ENCODE results near the gene OR6C2.
"Not testable (repeated sequence)": the region's sequence is repeated elsewhere in the genome, so short reads cannot be mapped to it uniquely, and the experiment has no call there.

The OR6C2 gene

DNA sequence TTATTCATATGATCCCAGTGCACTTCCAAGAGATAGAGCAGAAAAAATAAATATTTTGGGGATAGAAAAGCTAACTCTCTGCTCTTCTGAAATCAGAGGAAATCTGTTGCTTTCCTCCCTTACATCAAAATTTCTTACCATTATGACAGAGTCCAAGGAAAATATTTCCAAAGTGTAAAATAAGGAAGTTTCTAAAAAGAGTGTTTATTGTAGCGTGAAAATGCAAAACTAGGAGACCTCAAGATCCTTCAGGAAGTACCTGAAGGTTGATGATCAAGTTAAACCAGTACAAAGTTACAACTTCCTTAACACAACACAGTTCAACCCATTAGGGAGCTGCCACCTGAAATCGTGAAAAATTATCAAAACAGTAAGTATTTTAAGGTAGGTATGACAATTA, at the start of gene OR6C2:
TSS of gene OR6C2 (plus strand) at position 301 of the 400 bp plus-strand sequence. CDS start 8,138 bp downstream, outside the sequence.
- no peak for DNase-seq (ENCODE audit: low spot score)

- DNase-seq (ENCODE audit: low spot score): no peak
Measured at GRCh38 chr12:55396326-55396725, 47.5 kb upstream of the OR6C2 start.

DNA sequence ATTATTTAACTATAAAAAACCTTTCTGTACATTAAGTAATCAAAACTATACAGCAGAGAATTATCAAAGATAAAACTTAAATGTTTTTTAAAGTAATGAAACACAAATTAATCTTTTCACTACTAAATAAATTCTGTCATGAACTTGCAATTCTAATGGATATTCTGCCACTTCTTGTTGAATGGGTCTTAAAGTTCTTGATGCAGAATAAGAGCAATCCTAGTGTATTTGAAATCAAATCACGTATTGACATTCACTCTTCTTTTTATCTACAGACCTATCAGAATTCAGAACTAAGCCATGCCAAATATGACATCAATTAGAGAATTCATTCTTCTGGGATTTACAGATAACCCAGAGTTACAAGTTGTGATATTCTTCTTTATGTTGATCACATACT, 43.6 kb upstream of the OR6C2 start, which contains the start of gene OR6C65:
TSS of gene OR6C65 (plus strand) at position 301 of the 400 bp plus-strand sequence. CDS start at position 301, 0 bp downstream.
- DNase-seq (ENCODE audit: low spot score): no peak

DNA sequence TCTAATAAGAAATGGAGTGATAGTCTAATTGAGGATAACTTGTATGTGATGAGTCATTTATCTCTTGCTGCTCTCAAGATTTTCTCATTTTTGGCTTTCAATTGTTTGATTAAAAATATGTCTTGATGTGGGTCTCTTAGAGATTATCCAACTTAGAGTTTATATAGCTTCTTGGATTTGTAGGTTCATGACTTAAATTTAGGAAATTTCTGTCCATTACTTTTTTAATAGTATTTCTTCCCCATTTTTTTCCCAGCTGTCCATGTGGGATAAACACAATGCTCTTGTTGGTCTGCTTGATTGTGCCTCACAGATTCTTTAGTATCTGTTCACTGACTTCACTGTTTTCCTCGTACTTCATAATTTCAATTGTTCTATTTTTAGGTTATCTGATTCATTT, 36.0 kb upstream of the OR6C2 start:
- no peak for DNase-seq (ENCODE audit: low spot score)

- not testable (repeated sequence) for DNase-seq (ENCODE audit: low spot score)
Measured at GRCh38 chr12:55409133-55409532, 34.7 kb upstream of the OR6C2 start.

DNA sequence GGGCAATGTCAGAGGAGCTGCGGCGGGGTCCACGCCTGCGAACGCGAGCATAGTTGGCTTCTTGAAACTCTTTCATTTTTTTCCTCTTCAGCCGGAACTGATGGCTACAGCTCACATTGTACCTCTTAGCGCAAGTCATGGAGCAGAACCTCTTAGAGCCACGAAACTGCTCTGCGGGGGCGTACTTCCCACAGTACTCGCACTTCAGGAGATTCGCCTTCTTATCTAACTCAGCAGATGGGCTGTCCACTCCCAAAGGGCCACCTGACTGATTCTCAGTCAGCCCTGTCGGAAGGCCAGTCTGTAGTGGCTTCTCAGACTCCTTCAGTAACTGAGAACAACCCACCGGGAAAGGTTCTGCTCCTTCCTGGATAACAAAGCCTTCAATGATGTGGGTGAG, 31.7 kb upstream of the OR6C2 start:
- DNase-seq (ENCODE audit: low spot score): not testable (repeated sequence)

GRCh38 chr12:55413498-55414388, 30.1 kb upstream of the OR6C2 start:
- DNase-seq (ENCODE audit: low spot score): not testable (repeated sequence)

GRCh38 chr12:55414396-55414823, 29.5 kb upstream of the OR6C2 start:
- DNase-seq (ENCODE audit: low spot score): not testable (repeated sequence)

DNA sequence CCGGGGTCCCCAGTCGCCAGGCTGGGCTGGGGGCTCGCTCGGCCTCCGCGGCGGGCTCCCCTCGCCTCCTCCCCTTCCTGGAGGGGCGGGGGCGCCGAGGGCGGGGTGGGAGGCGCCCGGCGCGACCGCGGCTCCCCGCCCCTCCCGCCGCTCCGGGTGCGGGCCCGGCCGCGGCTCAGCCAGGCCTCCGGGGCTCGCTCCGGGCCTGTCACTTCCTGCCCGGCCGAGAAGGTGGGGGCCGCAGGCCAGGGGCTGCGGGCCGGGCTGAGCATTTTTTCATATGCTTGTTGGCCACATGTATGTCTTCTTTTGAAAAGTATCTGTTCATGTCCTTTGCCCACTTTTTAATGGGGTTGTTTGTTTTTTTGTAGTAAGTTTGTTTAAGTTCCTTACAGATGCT, 29.0 kb upstream of the OR6C2 start:
- not testable (repeated sequence) for DNase-seq (ENCODE audit: low spot score)

GRCh38 chr12:55416961-55417360, 26.9 kb upstream of the OR6C2 start:
- no peak for DNase-seq (ENCODE audit: low spot score)

DNA sequence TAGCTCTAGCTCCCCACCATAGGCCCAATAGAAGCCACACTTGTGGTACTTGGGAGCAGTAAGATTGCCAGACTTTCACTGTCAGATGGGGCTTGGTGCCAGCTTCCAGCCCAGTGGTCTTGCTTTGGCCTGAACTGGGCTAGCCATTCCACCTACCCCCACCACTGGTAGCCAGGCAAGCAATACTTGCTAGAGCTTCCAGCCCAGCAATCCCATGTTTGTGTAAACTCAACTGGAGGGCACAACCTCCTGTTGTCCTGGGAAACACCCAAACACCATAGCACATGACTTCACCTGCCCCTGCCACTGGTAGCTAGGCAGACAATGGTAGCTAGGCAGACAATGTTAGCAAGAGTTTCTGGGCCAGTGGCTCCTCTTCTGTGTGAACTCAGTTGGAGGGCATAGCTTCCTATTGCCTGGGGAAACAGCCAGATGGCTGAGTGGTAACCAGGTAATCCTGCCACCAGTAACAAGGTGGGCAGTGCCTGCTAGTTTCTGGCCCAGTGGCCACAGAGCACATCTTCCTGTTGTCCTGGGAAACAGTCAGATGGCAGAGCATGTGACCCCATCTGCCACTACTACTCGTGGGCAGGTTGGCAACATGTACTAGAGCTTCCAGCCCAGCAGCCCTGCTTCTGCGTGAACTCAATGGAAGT, 23.4 kb upstream of the OR6C2 start:
- DNase-seq (ENCODE audit: low spot score): no peak

DNA sequence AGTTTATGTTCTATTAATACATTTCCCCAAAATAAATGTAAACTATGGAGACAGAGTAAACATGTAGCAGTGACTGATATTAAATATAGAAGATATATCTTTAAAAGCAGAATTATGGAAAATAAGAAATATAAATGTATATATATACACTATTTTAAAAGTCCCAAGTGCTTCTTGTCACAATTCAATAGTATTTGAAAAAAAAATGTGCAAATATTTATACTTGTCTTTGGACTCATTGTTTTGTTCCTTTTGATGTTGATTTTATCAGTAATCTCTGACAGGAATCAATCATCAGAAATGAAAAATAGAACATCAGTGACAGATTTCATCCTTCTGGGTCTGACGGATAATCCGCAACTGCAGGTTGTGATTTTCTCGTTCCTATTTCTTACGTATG, 17.9 kb upstream of the OR6C2 start, which contains the start of gene OR6C76:
TSS of gene OR6C76 (plus strand) at position 301 of the 400 bp plus-strand sequence. CDS start at position 301, 0 bp downstream.
- DNase-seq (ENCODE audit: low spot score): no peak

GRCh38 chr12:55428331-55429243, 15.3 kb upstream of the OR6C2 start:
- no peak for DNase-seq (ENCODE audit: low spot score)

DNA sequence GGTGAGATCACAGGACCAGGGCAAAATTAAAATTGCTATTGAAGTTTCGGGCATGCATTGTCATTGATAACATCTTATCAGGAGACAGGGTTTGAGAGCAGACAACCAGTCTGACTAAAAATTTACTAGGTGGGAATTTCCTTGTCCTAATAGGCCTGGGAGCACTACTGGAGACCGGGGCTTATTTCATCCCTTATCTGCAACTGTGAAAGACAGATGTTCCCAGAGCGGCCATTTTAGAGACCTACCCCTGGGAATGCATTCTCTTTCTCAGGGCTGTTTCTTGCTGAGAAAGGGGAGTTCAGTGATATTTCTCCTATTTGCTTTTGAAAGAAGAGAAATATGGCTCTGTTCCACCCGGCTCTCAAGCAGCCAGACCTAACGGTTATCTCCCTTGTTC, 2.6 kb upstream of the OR6C2 start:
- DNase-seq (ENCODE audit: low spot score): not testable (repeated sequence)

- DNase-seq (ENCODE audit: low spot score): no peak
Measured at GRCh38 chr12:55445357-55445756, 1.5 kb downstream of the OR6C2 start.

DNA sequence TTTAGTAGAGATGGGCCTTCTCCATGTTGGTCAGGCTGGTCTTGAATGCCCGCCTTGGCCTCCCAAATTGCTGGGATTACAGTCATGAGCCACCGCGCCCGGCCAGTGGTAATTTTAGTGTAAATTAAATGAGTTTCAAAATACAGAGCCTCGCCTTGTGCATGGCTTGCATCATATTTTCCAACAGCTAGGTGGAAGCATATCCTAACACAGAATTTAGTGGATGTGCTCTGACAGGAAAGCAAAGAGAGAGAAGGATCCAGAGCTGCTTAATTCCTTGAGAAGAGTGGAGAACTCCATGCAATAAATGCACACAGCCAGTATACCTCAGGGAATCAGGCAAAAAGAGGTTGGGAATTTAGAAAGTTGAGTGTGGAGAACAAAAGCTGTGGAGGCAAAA, 2.5 kb downstream of the OR6C2 start:
- DNase-seq (ENCODE audit: low spot score): no peak

DNA sequence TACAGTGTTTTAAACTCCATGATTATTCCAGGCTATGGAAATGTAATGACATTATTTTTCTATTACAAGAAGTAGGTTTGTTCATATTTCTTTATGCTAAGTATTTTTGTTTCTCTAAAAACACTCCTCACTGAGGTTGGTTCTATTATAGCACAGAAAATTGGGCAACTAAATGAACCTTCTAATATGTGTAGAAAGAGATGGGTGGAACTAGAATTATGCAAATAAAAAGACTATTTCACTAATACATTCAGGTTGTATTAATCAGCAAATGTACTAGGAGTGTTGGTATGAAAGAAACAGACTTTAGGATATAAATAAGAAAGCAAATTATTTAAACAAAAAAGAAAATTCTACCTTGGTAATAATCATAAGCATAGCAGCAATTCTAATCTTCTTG, 4.9 kb downstream of the OR6C2 start:
- no peak for DNase-seq (ENCODE audit: low spot score)

DNA sequence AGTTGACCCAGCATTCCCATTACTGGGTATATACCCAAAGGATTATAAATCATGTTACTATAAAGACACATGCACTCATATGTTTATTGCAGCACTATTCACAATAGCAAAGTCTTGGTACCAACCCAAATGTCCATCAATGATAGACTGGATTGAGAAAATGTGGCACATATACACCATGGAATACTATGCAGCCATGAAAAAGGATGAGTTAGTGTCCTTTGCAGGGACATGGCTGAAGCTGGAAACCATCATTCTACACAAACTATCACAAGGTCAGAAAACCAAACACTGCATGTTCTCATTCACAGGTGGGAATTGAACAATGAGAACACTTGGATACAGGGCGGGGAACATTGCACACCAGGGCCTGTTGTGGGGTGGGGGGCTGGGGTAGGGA, 21.1 kb downstream of the OR6C2 start:
- DNase-seq (ENCODE audit: low spot score): not testable (repeated sequence)

- no peak for DNase-seq (ENCODE audit: low spot score)
Measured at GRCh38 chr12:55467836-55468235, 24.0 kb downstream of the OR6C2 start.

DNA sequence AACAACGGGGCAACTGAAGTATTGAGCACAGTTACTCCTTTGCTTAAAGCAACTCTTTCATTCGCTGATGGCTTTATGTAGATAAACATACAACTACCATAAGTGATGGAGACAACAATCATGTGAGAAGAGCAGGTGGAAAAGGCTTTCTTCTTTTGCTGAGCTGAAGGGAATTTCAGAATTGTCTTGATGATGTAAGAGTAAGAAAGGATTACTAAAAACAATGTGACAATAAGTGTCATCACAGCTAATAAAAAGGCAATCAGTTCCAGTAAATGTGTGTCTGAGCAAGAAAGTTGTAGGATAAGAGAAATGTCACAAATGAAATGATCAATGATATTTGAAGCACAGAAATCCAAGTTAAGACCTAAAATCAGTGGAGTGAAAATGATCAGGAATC, 25.4 kb downstream of the OR6C2 start:
- DNase-seq (ENCODE audit: low spot score): no peak

DNA sequence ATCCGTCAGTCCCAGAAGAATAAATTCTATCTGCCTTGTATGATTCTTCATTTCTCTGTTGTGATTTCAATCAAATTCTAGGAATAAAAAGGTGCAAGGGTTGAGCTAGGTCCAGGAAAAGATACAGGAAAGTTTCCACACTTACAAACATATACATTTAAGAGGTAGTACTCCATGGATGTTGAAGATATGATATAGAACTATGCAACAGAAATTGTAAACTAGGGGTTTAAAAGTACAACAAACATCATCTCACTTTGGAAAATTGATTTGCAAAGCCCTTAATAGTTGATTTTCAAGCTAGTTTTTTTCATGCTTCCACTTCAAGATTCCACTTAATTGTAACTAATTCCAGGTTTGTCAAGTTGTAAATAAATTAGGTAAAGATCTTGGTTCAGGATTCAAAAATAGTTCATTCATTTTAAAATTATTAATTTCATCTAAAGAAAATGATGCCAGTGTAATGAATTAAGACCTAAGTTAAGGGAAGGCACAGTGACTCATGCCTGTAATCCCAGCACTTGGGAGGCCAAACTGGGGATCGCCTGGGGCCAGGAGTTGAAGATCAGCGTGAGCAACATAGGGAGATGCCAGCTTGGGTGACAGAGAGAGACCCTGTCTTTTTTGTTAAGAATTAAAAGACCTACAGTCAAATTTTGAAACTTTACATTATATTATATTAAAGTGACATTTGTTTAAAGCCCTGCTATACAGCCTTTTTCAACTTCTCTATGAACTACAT, 26.4 kb downstream of the OR6C2 start, which contains the start of gene OR6C70:
TSS of gene OR6C70 (minus strand) at position 51 of the 742 bp plus-strand sequence. CDS start at position 51, 0 bp downstream.
- DNase-seq (ENCODE audit: low spot score): no peak
